Esophagus squamous epithelium (tissue), 5 donors: ENCODE results near the gene SLC24A4. TPM values are rescaled to one million over a fixed set of nuclear protein-coding genes. Genes with fewer than 3 reads are reported as not detected.

Experiments
- DNase-seq: peaks from one replicate; lab custom pipeline; 2025; lab: John Stamatoyannopoulos, UW
- H3K27ac ChIP-seq, 4 donors: fragments of 200-600 bp; sonication (generic); one replicate each; pipeline ENCODE4 v1.5.1; 2016 to 2019; ENCODE audit warnings: mild to moderate bottlenecking in 1 of 4
- H3K27me3 ChIP-seq, 4 donors: fragments of 200-600 bp; sonication (generic); 1 replicate in 3 of 4; 2 replicates in 1 of 4; pipeline versions ENCODE4 v1.5.1 to v1.6.0; 2017 to 2021; ENCODE audit warnings: antibody characterized with exemption in 1 of 4
- H3K36me3 ChIP-seq, 3 donors: fragments of 200-600 bp; sonication (generic); one replicate each; pipeline ENCODE4 v1.5.1; 2016 to 2019
- H3K4me1 ChIP-seq, 3 donors: fragments of 200-600 bp; sonication (generic); one replicate each; pipeline ENCODE4 v1.5.1; 2017 to 2019
- H3K4me3 ChIP-seq, 4 donors: fragments of 200-600 bp; sonication (generic); 1 replicate in 3 of 4; 2 replicates in 1 of 4; pipeline ENCODE4 v1.5.1; 2016 to 2019; ENCODE audit warnings: mild to moderate bottlenecking in 2 of 4, moderate library complexity in 1 of 4
- H3K9me3 ChIP-seq, 3 donors: fragments of 200-600 bp; sonication (generic); one replicate each; pipeline ENCODE4 v1.5.1; 2016 to 2019
- CTCF ChIP-seq, 6 experiments: fragments of 450-650 bp in 4 of 6; fragments of 200-600 bp in 2 of 6; sonication (generic) in 2 of 6; IDR thresholded peaks; one replicate each; pipeline ENCODE4 v1.5.1; 2016 to 2019; ENCODE audit warnings: antibody characterized with exemption in 6 of 6, mild to moderate bottlenecking in 4 of 6, moderate library complexity in 4 of 6
- POLR2A ChIP-seq, 4 donors: fragments of 450-650 bp; IDR thresholded peaks; one replicate each; pipeline ENCODE4 v1.6.1; 2017; ENCODE audit warnings: antibody characterized with exemption in 4 of 4, mild to moderate bottlenecking in 4 of 4, moderate library complexity in 3 of 4
- WGBS, 2 donors: methylation state at CpG; one replicate each; pipeline ENCODE4 v1.1.5; 2018; 5-methylcytosine and 5-hydroxymethylcytosine counted together
- intact Hi-C: fragments of 100-400 bp; cut with DNase I; formaldehyde crosslinking; loops from one replicate; pipeline ENCODE4 v1.15.0; 2022
- total RNA-seq, 4 donors: library from RNA; depleted of rRNA; stranded (reverse); fragments of >200 nt; gene quantifications; one replicate each; pipeline ENCODE4 v1.1.0, GENCODE V29; 2016
- donor health status: DM: yes; HTN: yes; CAD: no.

SLC24A4 gene
- total RNA-seq, 4 donors from 2014 or later: 0.04 to 0.38 (median 0.20) TPM

- no peak for TF ChIP-seq CTCF (IDR thresholded peaks at IDR 0.05)
- TF ChIP-seq POLR2A (IDR thresholded peaks at IDR 0.05): no peak
- Histone ChIP-seq H3K27me3 (peaks cover 0 to 24% (median 0%) of the 10 kb centered on the region in 4 donors), H3K9me3 (no peaks in the 10 kb centered on the region), H3K36me3 (no peaks in the 10 kb centered on the region), H3K27ac (no peak overlapping the region), H3K4me1 (no peaks in the 10 kb centered on the region), H3K4me3 (no peak overlapping the region)
- intact Hi-C loops: no loop called here
- 78 to 89% methylated on average over 12 of the region's 12 CpGs for WGBS, 2 donors
- no peak for DNase-seq
Measured at GRCh38 chr14:92339426-92339825, 16.5 kb downstream of the SLC24A4 start.

DNA sequence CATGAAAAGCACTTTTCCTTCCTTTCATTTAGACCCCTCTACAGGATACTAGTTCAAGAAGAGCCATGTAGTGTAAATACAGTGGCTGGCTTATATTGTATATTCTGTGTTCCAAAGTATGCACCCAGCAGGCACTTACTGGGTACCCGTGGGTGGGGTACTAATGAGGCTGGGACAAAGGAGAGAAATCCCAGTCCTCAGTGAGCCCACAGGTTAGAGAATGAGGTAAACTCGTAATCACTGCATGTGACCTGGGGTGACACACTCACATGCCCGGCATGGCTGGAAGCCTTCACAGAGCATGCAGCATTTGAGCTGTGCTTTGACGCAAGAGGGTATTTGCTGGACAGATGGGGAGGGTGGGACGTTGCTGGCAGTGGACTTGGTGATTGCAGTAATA, 17.1 kb downstream of the SLC24A4 start:
- DNase-seq: no peak

DNA sequence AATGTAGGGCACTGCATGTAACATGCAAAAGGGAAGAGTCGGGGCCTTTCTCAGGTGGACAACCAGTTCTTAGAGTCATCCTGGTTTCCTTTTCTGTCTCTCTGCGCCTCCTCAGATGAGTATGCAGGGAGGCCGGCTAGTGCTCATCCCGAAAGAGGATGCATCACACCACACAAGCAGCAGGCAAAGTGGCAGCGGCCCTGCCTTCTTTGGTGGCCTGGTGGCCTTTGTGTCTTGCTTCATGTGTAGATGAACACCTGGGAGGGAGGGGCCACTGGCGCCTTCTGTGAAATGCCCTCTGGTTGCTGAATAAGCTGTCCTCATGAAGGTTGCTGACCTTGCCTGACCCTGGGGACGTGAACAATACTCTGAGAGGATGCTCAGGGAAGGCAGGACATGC, 18.0 kb downstream of the SLC24A4 start:
- no peaks in the 10 kb centered on the region for H3K9me3 ChIP-seq
- 72 to 88% methylated on average over 4 to 6 of the region's 7 CpGs for WGBS, 2 donors
- no peaks in the 10 kb centered on the region for H3K4me1 ChIP-seq
- H3K4me3 ChIP-seq: no peak overlapping the region
- no peak for DNase-seq
- H3K27ac ChIP-seq: no peak overlapping the region
- intact Hi-C loops: no loop called here
- H3K27me3 ChIP-seq: peaks cover 0 to 24% (median 0%) of the 10 kb centered on the region in 4 donors
- no peak for TF ChIP-seq CTCF (IDR thresholded peaks at IDR 0.05)
- H3K36me3 ChIP-seq: no peaks in the 10 kb centered on the region

More for the DNA sequence above, 17.1 kb downstream of the SLC24A4 start:
- TF ChIP-seq POLR2A (IDR thresholded peaks at IDR 0.05): no peak
- no peak for TF ChIP-seq CTCF (IDR thresholded peaks at IDR 0.05)
- 60 to 70% methylated on average over 5 of the region's 5 CpGs for WGBS, 2 donors
- no peak overlapping the region for H3K4me3 ChIP-seq
- H3K27ac ChIP-seq: no peak overlapping the region
- no peaks in the 10 kb centered on the region for H3K9me3 ChIP-seq
- no peaks in the 10 kb centered on the region for H3K36me3 ChIP-seq
- H3K4me1 ChIP-seq: no peaks in the 10 kb centered on the region
- intact Hi-C loops: no loop called here
- peaks cover 0 to 24% (median 0%) of the 10 kb centered on the region in 4 donors for H3K27me3 ChIP-seq

DNA sequence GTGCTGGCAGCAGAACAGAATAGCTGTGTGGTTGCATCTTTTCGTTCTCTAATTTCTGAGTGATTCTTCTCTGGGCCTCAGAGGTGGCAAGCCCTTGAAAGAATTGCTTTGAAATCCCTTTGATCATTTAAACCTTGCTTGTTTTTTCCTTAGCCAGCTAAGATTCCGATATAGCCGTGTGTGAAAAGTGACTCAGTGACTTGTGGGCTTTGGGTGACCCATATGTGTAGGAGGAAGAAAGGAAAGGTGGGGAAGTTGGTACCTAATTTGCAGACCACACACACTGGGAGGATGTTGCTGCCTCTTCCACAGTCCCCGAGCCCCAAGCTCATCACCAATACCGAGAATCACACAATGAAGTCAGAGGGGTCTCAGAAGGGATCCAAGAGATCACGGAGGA, 18.8 kb downstream of the SLC24A4 start:
- H3K27ac ChIP-seq: no peak overlapping the region
- intact Hi-C loops: no loop called here
- no peak overlapping the region for H3K4me3 ChIP-seq
- no peaks in the 10 kb centered on the region for H3K36me3 ChIP-seq
- H3K4me1 ChIP-seq: no peaks in the 10 kb centered on the region
- DNase-seq: no peak
- TF ChIP-seq POLR2A (IDR thresholded peaks at IDR 0.05) (no peak), CTCF (IDR thresholded peaks at IDR 0.05) (no peak)
- WGBS, 2 donors: 68 to 83% methylated on average over 6 of the region's 6 CpGs
- peaks cover 0 to 24% (median 0%) of the 10 kb centered on the region in 4 donors for H3K27me3 ChIP-seq
- H3K9me3 ChIP-seq: no peaks in the 10 kb centered on the region

- WGBS, 2 donors: 23 to 39% methylated on average over 5 of the region's 5 CpGs
- Histone ChIP-seq H3K4me3 (no peak overlapping the region), H3K4me1 (no peaks in the 10 kb centered on the region), H3K27ac (no peak overlapping the region), H3K9me3 (no peaks in the 10 kb centered on the region), H3K27me3 (peaks cover 0 to 3% (median 0%) of the 10 kb centered on the region in 4 donors), H3K36me3 (no peaks in the 10 kb centered on the region)
- no peak for TF ChIP-seq CTCF (IDR thresholded peaks at IDR 0.05)
- no peak for TF ChIP-seq POLR2A (IDR thresholded peaks at IDR 0.05)
- no peak for DNase-seq
- intact Hi-C loops: no loop called here
Measured at GRCh38 chr14:92348154-92348553, 25.2 kb downstream of the SLC24A4 start.
